ENCODE results near the gene USP30. TPM values are rescaled to one million over a fixed set of nuclear protein-coding genes. Genes with fewer than 3 reads are reported as not detected.
A peak's percentile ranks its signal among the peaks of the same experiment; 100 is the strongest.

Gene USP30
- total RNA-seq, 2 donors from 2014 or later, result 15.9 to 21.6 TPM

- no peak overlapping the region for H3K27ac Mint-ChIP-seq
- DNase-seq (no peak), ATAC-seq (replicated peaks in 1 of 2) (no peak)
- H3K36me3 Mint-ChIP-seq (ENCODE audit: insufficient read depth in 2 of 2), result peaks cover under 1 to 4% of the 10 kb centered on the region in 2 donors
- H3K4me3 Mint-ChIP-seq, result no peak overlapping the region
- H3K9me3 Mint-ChIP-seq, result no peaks in the 10 kb centered on the region
- H3K27me3 Mint-ChIP-seq (ENCODE audit: low read depth), result no peaks in the 10 kb centered on the region
- H3K4me1 Mint-ChIP-seq (ENCODE audit: low read depth), result peaks cover 9% of the 10 kb centered on the region
Observed at GRCh38 chr12:109058773-109059172, 6.4 kb downstream of the USP30 start.

- Mint-ChIP-seq H3K4me3 (no peak overlapping the region), H3K27me3 (ENCODE audit: low read depth) (no peaks in the 10 kb centered on the region), H3K36me3 (ENCODE audit: insufficient read depth in 2 of 2) (peaks cover 0 to 4% of the 10 kb centered on the region in 2 donors), H3K9me3 (no peaks in the 10 kb centered on the region), H3K4me1 (ENCODE audit: low read depth) (peaks cover 6% of the 10 kb centered on the region), H3K27ac (no peak overlapping the region)
- ATAC-seq (replicated peaks in 1 of 2) (no peak), DNase-seq (no peak)
Observed at GRCh38 chr12:109064143-109064542, 11.8 kb downstream of the USP30 start.

GRCh38 chr12:109065154-109065852, 12.9 kb downstream of the USP30 start:
- Mint-ChIP-seq H3K27me3 (ENCODE audit: low read depth) (no peaks in the 10 kb centered on the region), H3K4me3 (no peak overlapping the region), H3K36me3 (ENCODE audit: insufficient read depth in 2 of 2) (peaks cover 0 to 4% of the 10 kb centered on the region in 2 donors), H3K27ac (no peak overlapping the region), H3K4me1 (ENCODE audit: low read depth) (peaks cover 6% of the 10 kb centered on the region), H3K9me3 (no peaks in the 10 kb centered on the region)
- no peak for DNase-seq
- no peak for ATAC-seq (replicated peaks in 1 of 2)

- no peak for ATAC-seq (replicated peaks in 1 of 2)
- Mint-ChIP-seq H3K27ac (no peak overlapping the region), H3K4me1 (ENCODE audit: low read depth) (peaks cover 6% of the 10 kb centered on the region)
Observed at GRCh38 chr12:109065853-109066193, 13.4 kb downstream of the USP30 start.

GRCh38 chr12:109069307-109070271, 17.2 kb downstream of the USP30 start:
- no peak for ATAC-seq (replicated peaks in 1 of 2)
- Mint-ChIP-seq H3K36me3 (ENCODE audit: insufficient read depth in 2 of 2) (peaks cover 0 to 4% of the 10 kb centered on the region in 2 donors), H3K27me3 (ENCODE audit: low read depth) (no peaks in the 10 kb centered on the region), H3K4me3 (no peak overlapping the region), H3K27ac (no peak overlapping the region), H3K9me3 (no peaks in the 10 kb centered on the region), H3K4me1 (ENCODE audit: low read depth) (no peaks in the 10 kb centered on the region)
- DNase-seq, result no peak

More at GRCh38 chr12:109065853-109066193, 13.4 kb downstream of the USP30 start:
- H3K36me3 Mint-ChIP-seq (ENCODE audit: insufficient read depth in 2 of 2), result peaks cover 0 to 4% of the 10 kb centered on the region in 2 donors
- no peaks in the 10 kb centered on the region for H3K9me3 Mint-ChIP-seq
- no peak overlapping the region for H3K4me3 Mint-ChIP-seq
- H3K27me3 Mint-ChIP-seq (ENCODE audit: low read depth), result no peaks in the 10 kb centered on the region
- no peak for DNase-seq

GRCh38 chr12:109074866-109075265, 22.5 kb downstream of the USP30 start:
- Mint-ChIP-seq H3K36me3 (ENCODE audit: insufficient read depth in 2 of 2) (peaks cover 3 to 30% of the 10 kb centered on the region in 2 donors), H3K27ac (no peak overlapping the region), H3K9me3 (peaks cover 0 to 2% of the 10 kb centered on the region in 2 donors), H3K4me1 (ENCODE audit: low read depth) (no peaks in the 10 kb centered on the region), H3K27me3 (ENCODE audit: low read depth) (no peaks in the 10 kb centered on the region), H3K4me3 (no peak overlapping the region)
- ATAC-seq (replicated peaks in 1 of 2) (no peak), DNase-seq (no peak)

- DNase-seq, result no peak
- Mint-ChIP-seq H3K4me1 (ENCODE audit: low read depth) (no peaks in the 10 kb centered on the region), H3K27me3 (ENCODE audit: low read depth) (no peaks in the 10 kb centered on the region), H3K27ac (no peak overlapping the region), H3K4me3 (no peak overlapping the region), H3K36me3 (ENCODE audit: insufficient read depth in 2 of 2) (peaks cover 5 to 21% of the 10 kb centered on the region in 2 donors), H3K9me3 (peaks cover 0 to 2% of the 10 kb centered on the region in 2 donors)
- ATAC-seq (replicated peaks in 1 of 2), result no peak
Observed at GRCh38 chr12:109082751-109083150, 30.4 kb downstream of the USP30 start.

GRCh38 chr12:109084425-109084824, 32.0 kb downstream of the USP30 start:
- no peaks in the 10 kb centered on the region for H3K27me3 Mint-ChIP-seq (ENCODE audit: low read depth)
- H3K9me3 Mint-ChIP-seq, result peaks cover 0 to 2% of the 10 kb centered on the region in 2 donors
- H3K4me3 Mint-ChIP-seq, result no peak overlapping the region
- ATAC-seq (replicated peaks in 1 of 2), result no peak
- no peak overlapping the region for H3K27ac Mint-ChIP-seq
- no peak for DNase-seq
- H3K36me3 Mint-ChIP-seq (ENCODE audit: insufficient read depth in 2 of 2), result peaks cover 4 to 11% of the 10 kb centered on the region in 2 donors
- H3K4me1 Mint-ChIP-seq (ENCODE audit: low read depth), result no peaks in the 10 kb centered on the region

- peaks cover 0 to 5% of the 10 kb centered on the region in 2 donors for H3K36me3 Mint-ChIP-seq (ENCODE audit: insufficient read depth in 2 of 2)
- H3K9me3 Mint-ChIP-seq, result no peaks in the 10 kb centered on the region
- no peak overlapping the region for H3K4me3 Mint-ChIP-seq
- DNase-seq, result no peak
- no peak for ATAC-seq (replicated peaks in 1 of 2)
- no peaks in the 10 kb centered on the region for H3K27me3 Mint-ChIP-seq (ENCODE audit: low read depth)
- no peak overlapping the region for H3K27ac Mint-ChIP-seq
- peaks cover 10% of the 10 kb centered on the region for H3K4me1 Mint-ChIP-seq (ENCODE audit: low read depth)
Observed at GRCh38 chr12:109085590-109085989, 33.2 kb downstream of the USP30 start.

GRCh38 chr12:109087250-109087649, 34.9 kb downstream of the USP30 start:
- Mint-ChIP-seq H3K27ac (peak overlapping the region; percentile 9), H3K4me3 (no peak overlapping the region), H3K4me1 (ENCODE audit: low read depth) (peaks cover 24% of the 10 kb centered on the region), H3K27me3 (ENCODE audit: low read depth) (no peaks in the 10 kb centered on the region), H3K36me3 (ENCODE audit: insufficient read depth in 2 of 2) (peaks cover 0 to 6% of the 10 kb centered on the region in 2 donors), H3K9me3 (no peaks in the 10 kb centered on the region)
- ATAC-seq (replicated peaks in 1 of 2), result peak in 1 of 2 donors; percentile 32
- no peak for DNase-seq

GRCh38 chr12:109088818-109089217, 36.4 kb downstream of the USP30 start:
- Mint-ChIP-seq H3K36me3 (ENCODE audit: insufficient read depth in 2 of 2) (peaks cover 0 to 6% of the 10 kb centered on the region in 2 donors), H3K4me1 (ENCODE audit: low read depth) (peaks cover 39% of the 10 kb centered on the region), H3K4me3 (no peak overlapping the region), H3K9me3 (no peaks in the 10 kb centered on the region), H3K27ac (peak overlapping the region; percentile 3), H3K27me3 (ENCODE audit: low read depth) (no peaks in the 10 kb centered on the region)
- DNase-seq, result no peak
- ATAC-seq (replicated peaks in 1 of 2), result no peak

- H3K27ac Mint-ChIP-seq, result no peak overlapping the region
- H3K4me3 Mint-ChIP-seq, result no peak overlapping the region
- peaks cover 0 to 6% of the 10 kb centered on the region in 2 donors for H3K36me3 Mint-ChIP-seq (ENCODE audit: insufficient read depth in 2 of 2)
- no peak for DNase-seq
- no peaks in the 10 kb centered on the region for H3K9me3 Mint-ChIP-seq
- no peak for ATAC-seq (replicated peaks in 1 of 2)
- H3K27me3 Mint-ChIP-seq (ENCODE audit: low read depth), result no peaks in the 10 kb centered on the region
- H3K4me1 Mint-ChIP-seq (ENCODE audit: low read depth), result peaks cover 47% of the 10 kb centered on the region
Observed at GRCh38 chr12:109089683-109090082, 37.3 kb downstream of the USP30 start.

GRCh38 chr12:109092497-109093021, 40.2 kb downstream of the USP30 start:
- no peaks in the 10 kb centered on the region for H3K27me3 Mint-ChIP-seq (ENCODE audit: low read depth)
- peak overlapping the region; percentile 96 for H3K27ac Mint-ChIP-seq
- no peaks in the 10 kb centered on the region for H3K9me3 Mint-ChIP-seq
- H3K36me3 Mint-ChIP-seq (ENCODE audit: insufficient read depth in 2 of 2), result peaks cover 0 to 3% of the 10 kb centered on the region in 2 donors
- H3K4me1 Mint-ChIP-seq (ENCODE audit: low read depth), result peaks cover 47% of the 10 kb centered on the region
- DNase-seq, result no peak
- ATAC-seq (replicated peaks in 1 of 2), result no peak
- peak overlapping the region; percentile 78 to 95 for H3K4me3 Mint-ChIP-seq

All from activated T-cell treated with anti-CD3 and anti-CD28 coated beads, Interleukin-2, amount 50 U/mL, for 72 hours (primary cell).